Activated CD4-positive, alpha-beta memory T cell treated with anti-CD3 and anti-CD28 coated beads, Interleukin-2, amount 10 ng/mL, durations not matched to agents 7 days and 5 days (primary cell): Measurements from ENCODE around the gene PSPC1. TPM values are rescaled to one million over a fixed set of nuclear protein-coding genes. Genes with fewer than 3 reads are reported as not detected.

Source experiments
- CTCF ChIA-PET: fragments of 350-600 bp; sonication (Branson Sonifier 250); formaldehyde crosslinking; loops from one replicate; lab custom pipeline; 2021; ENCODE audit warnings: antibody characterized with exemption, inconsistent platforms; lab: Charles Lee
- POLR2A ChIA-PET: fragments of 350-600 bp; sonication (Branson Sonifier 250); formaldehyde crosslinking; loops from one replicate; lab custom pipeline; 2021; ENCODE audit warnings: antibody characterized with exemption; lab: Charles Lee
- DNase-seq: peaks from one replicate; pipeline ENCODE4 v3.0.0-alpha.2; 2020
- H3K27ac Mint-ChIP-seq: one replicate; pipeline ENCODE4 v1.8.0; 2021; ENCODE audit warnings: mild to moderate bottlenecking, mixed read lengths
- H3K27me3 Mint-ChIP-seq: one replicate; pipeline ENCODE4 v1.8.0; 2021; ENCODE audit warnings: mixed read lengths
- H3K36me3 Mint-ChIP-seq: one replicate; pipeline ENCODE4 v1.8.0; 2021; ENCODE audit warnings: low read depth, mixed read lengths
- H3K4me1 Mint-ChIP-seq: one replicate; pipeline ENCODE4 v1.8.0; 2021; ENCODE audit warnings: mixed read lengths
- H3K4me3 Mint-ChIP-seq: one replicate; pipeline ENCODE4 v1.8.0; 2021; ENCODE audit warnings: mild to moderate bottlenecking, mixed read lengths
- H3K9me3 Mint-ChIP-seq: one replicate; pipeline ENCODE4 v1.8.0; 2021; ENCODE audit warnings: mixed read lengths
- total RNA-seq, 2 experiments: library from RNA; stranded (reverse); gene quantifications; one replicate each; pipeline ENCODE4 v1.2.3, GENCODE V29; 2021

The PSPC1 gene
- total RNA-seq, 2 experiments from 2014 or later: 66.6 to 69.4 TPM

- H3K4me1 Mint-ChIP-seq: peaks cover 14% of the 10 kb centered on the region
- H3K27me3 Mint-ChIP-seq: no peaks in the 10 kb centered on the region
- H3K9me3 Mint-ChIP-seq: no peaks in the 10 kb centered on the region
- no peak overlapping the region for H3K27ac Mint-ChIP-seq
- no peak for DNase-seq
- CTCF ChIA-PET: no interaction called here
- no peak overlapping the region for H3K4me3 Mint-ChIP-seq
- POLR2A ChIA-PET: no interaction called here
- H3K36me3 Mint-ChIP-seq: peaks cover 9% of the 10 kb centered on the region
These were observed 97.3 kb downstream of the PSPC1 start for GRCh38 chr13:19685437-19685836.

GRCh38 chr13:19685034-19685433 lies 97.7 kb downstream of the PSPC1 start:
- Mint-ChIP-seq H3K27me3 (no peaks in the 10 kb centered on the region), H3K4me1 (peaks cover 14% of the 10 kb centered on the region), H3K27ac (no peak overlapping the region), H3K36me3 (peaks cover 9% of the 10 kb centered on the region), H3K9me3 (no peaks in the 10 kb centered on the region), H3K4me3 (no peak overlapping the region)
- ChIA-PET CTCF (no interaction called here), POLR2A (no interaction called here)
- DNase-seq: no peak

- Mint-ChIP-seq H3K27ac (no peak overlapping the region), H3K4me1 (peaks cover 19% of the 10 kb centered on the region), H3K9me3 (no peaks in the 10 kb centered on the region), H3K27me3 (no peaks in the 10 kb centered on the region), H3K4me3 (no peak overlapping the region), H3K36me3 (peaks cover 20% of the 10 kb centered on the region)
- CTCF ChIA-PET: interaction anchor here (0.8 kb wide), 1 partner anchor 113 kb away, joined by 4 read pairs; no protein-coding TSS in a partner anchor
- DNase-seq: no peak
- POLR2A ChIA-PET: interaction anchor here (0.8 kb wide), 1 partner anchor 15 kb away, joined by 3 read pairs; no protein-coding TSS in a partner anchor
These were observed 101.2 kb downstream of the PSPC1 start for GRCh38 chr13:19681517-19681916.

- Mint-ChIP-seq H3K27ac (no peak overlapping the region), H3K4me1 (peaks cover 19% of the 10 kb centered on the region), H3K36me3 (peaks cover 27% of the 10 kb centered on the region), H3K27me3 (no peaks in the 10 kb centered on the region), H3K4me3 (no peak overlapping the region), H3K9me3 (no peaks in the 10 kb centered on the region)
- ChIA-PET POLR2A (no interaction called here), CTCF (interaction anchor here (0.7 kb wide), 1 partner anchor 32 kb away, joined by 3 read pairs; no protein-coding TSS in a partner anchor)
- DNase-seq: no peak
These were observed 102.0 kb downstream of the PSPC1 start for GRCh38 chr13:19680751-19681150.

GRCh38 chr13:19676168-19676567 lies 106.6 kb downstream of the PSPC1 start:
- Mint-ChIP-seq H3K9me3 (no peaks in the 10 kb centered on the region), H3K4me3 (no peak overlapping the region), H3K27ac (peak overlapping the region; percentile 17), H3K4me1 (peaks cover 5% of the 10 kb centered on the region), H3K27me3 (no peaks in the 10 kb centered on the region), H3K36me3 (peaks cover 55% of the 10 kb centered on the region)
- DNase-seq: no peak
- CTCF ChIA-PET: no interaction called here
- POLR2A ChIA-PET: interaction anchor here (0.8 kb wide), 1 partner anchor 42 kb away, joined by 3 read pairs; no protein-coding TSS in a partner anchor

GRCh38 chr13:19674898-19675297 lies 107.8 kb downstream of the PSPC1 start:
- ChIA-PET POLR2A (no interaction called here), CTCF (interaction anchor here (1.1 kb wide), 1 partner anchor 8 kb away, joined by 3 read pairs; no protein-coding TSS in a partner anchor)
- Mint-ChIP-seq H3K4me1 (peaks cover 5% of the 10 kb centered on the region), H3K27ac (no peak overlapping the region), H3K9me3 (no peaks in the 10 kb centered on the region), H3K36me3 (peaks cover 63% of the 10 kb centered on the region), H3K27me3 (no peaks in the 10 kb centered on the region), H3K4me3 (no peak overlapping the region)
- DNase-seq: no peak

GRCh38 chr13:19673473-19674430 lies 109.0 kb downstream of the PSPC1 start:
- Mint-ChIP-seq H3K36me3 (peaks cover 71% of the 10 kb centered on the region), H3K4me3 (no peak overlapping the region), H3K4me1 (peaks cover 5% of the 10 kb centered on the region), H3K27ac (no peak overlapping the region), H3K27me3 (no peaks in the 10 kb centered on the region), H3K9me3 (no peaks in the 10 kb centered on the region)
- no peak for DNase-seq
- ChIA-PET POLR2A (no interaction called here), CTCF (interaction anchor here (1.1 kb wide), 1 partner anchor 9 kb away, joined by 3 read pairs; no protein-coding TSS in a partner anchor)

- Mint-ChIP-seq H3K9me3 (no peaks in the 10 kb centered on the region), H3K4me3 (no peak overlapping the region), H3K36me3 (peaks cover 74% of the 10 kb centered on the region), H3K27me3 (no peaks in the 10 kb centered on the region), H3K27ac (no peak overlapping the region), H3K4me1 (peaks cover 5% of the 10 kb centered on the region)
- no peak for DNase-seq
- POLR2A ChIA-PET: no interaction called here
- CTCF ChIA-PET: interaction anchor here (0.6 kb wide), 1 partner anchor 164 kb away, joined by 3 read pairs; no protein-coding TSS in a partner anchor
These were observed 109.8 kb downstream of the PSPC1 start for GRCh38 chr13:19672990-19673389.

- Mint-ChIP-seq H3K36me3 (peaks cover 77% of the 10 kb centered on the region), H3K27ac (no peak overlapping the region), H3K27me3 (no peaks in the 10 kb centered on the region), H3K4me1 (no peaks in the 10 kb centered on the region), H3K4me3 (no peak overlapping the region), H3K9me3 (no peaks in the 10 kb centered on the region)
- DNase-seq: no peak
- CTCF ChIA-PET: no interaction called here
- POLR2A ChIA-PET: no interaction called here
These were observed 112.6 kb downstream of the PSPC1 start for GRCh38 chr13:19670147-19670546.

GRCh38 chr13:19668778-19669177 lies 114.0 kb downstream of the PSPC1 start:
- no peak overlapping the region for H3K4me3 Mint-ChIP-seq
- ChIA-PET CTCF (no interaction called here), POLR2A (no interaction called here)
- H3K27me3 Mint-ChIP-seq: no peaks in the 10 kb centered on the region
- H3K4me1 Mint-ChIP-seq: peaks cover 3% of the 10 kb centered on the region
- DNase-seq: no peak
- H3K27ac Mint-ChIP-seq: no peak overlapping the region
- no peaks in the 10 kb centered on the region for H3K9me3 Mint-ChIP-seq
- H3K36me3 Mint-ChIP-seq: peaks cover 74% of the 10 kb centered on the region

- Mint-ChIP-seq H3K27ac (no peak overlapping the region), H3K4me1 (peaks cover 3% of the 10 kb centered on the region), H3K36me3 (peaks cover 73% of the 10 kb centered on the region), H3K9me3 (no peaks in the 10 kb centered on the region), H3K4me3 (no peak overlapping the region), H3K27me3 (no peaks in the 10 kb centered on the region)
- ChIA-PET POLR2A (no interaction called here), CTCF (no interaction called here)
- DNase-seq: no peak
These were observed 117.3 kb downstream of the PSPC1 start for GRCh38 chr13:19665427-19665859.

GRCh38 chr13:19664481-19665230 lies 118.1 kb downstream of the PSPC1 start:
- Mint-ChIP-seq H3K36me3 (peaks cover 66% of the 10 kb centered on the region), H3K4me1 (peaks cover 3% of the 10 kb centered on the region), H3K4me3 (no peak overlapping the region), H3K27ac (no peak overlapping the region), H3K27me3 (no peaks in the 10 kb centered on the region), H3K9me3 (no peaks in the 10 kb centered on the region)
- CTCF ChIA-PET: no interaction called here
- POLR2A ChIA-PET: no interaction called here
- no peak for DNase-seq
